GM18951 (cell line): Measurements from ENCODE around the gene EFR3B.

ENCODE experiments used
- POLR2A ChIP-seq: IDR thresholded peaks from 4 replicates; pipeline ENCODE4 v1.6.1; 2011; ENCODE audit warnings: mild to moderate bottlenecking; ENCODE audit not compliant: insufficient read length, insufficient read depth; ENCODE audit errors: extremely low read depth
- in situ Hi-C: fragments of 300-500 bp; cut with MboI; formaldehyde crosslinking; loops from one replicate; pipeline ENCODE4 v1.12.0; 2022; ENCODE audit warnings: low sequenced_read_pairs, mixed read lengths, inconsistent platforms; ENCODE audit not compliant: unreplicated experiment

Gene EFR3B

GRCh38 chr2:25021791-25022362 lies 20.0 kb upstream of the EFR3B start:
- TF ChIP-seq POLR2A, result no peak
- in situ Hi-C loops, result no loop called here

GRCh38 chr2:25023333-25023732 lies 18.5 kb upstream of the EFR3B start:
- in situ Hi-C loops, result no loop called here
- TF ChIP-seq POLR2A, result no peak

GRCh38 chr2:25025229-25026007 lies 16.5 kb upstream of the EFR3B start:
- no peak for TF ChIP-seq POLR2A
- in situ Hi-C loops, result no loop called here

GRCh38 chr2:25026008-25026530 lies 15.8 kb upstream of the EFR3B start:
- TF ChIP-seq POLR2A, result no peak
- in situ Hi-C loops, result no loop called here

GRCh38 chr2:25029183-25029554 lies 12.7 kb upstream of the EFR3B start:
- in situ Hi-C loops, result no loop called here
- TF ChIP-seq POLR2A, result no peak

GRCh38 chr2:25030702-25031101 lies 11.2 kb upstream of the EFR3B start:
- in situ Hi-C loops, result no loop called here
- TF ChIP-seq POLR2A, result no peak

GRCh38 chr2:25032094-25032493 lies 9.8 kb upstream of the EFR3B start:
- in situ Hi-C loops, result no loop called here
- TF ChIP-seq POLR2A, result no peak

- TF ChIP-seq POLR2A, result no peak
- in situ Hi-C loops, result no loop called here
Measured at GRCh38 chr2:25032901-25033300, 9.0 kb upstream of the EFR3B start.

- TF ChIP-seq POLR2A, result no peak
- in situ Hi-C loops, result no loop called here
Measured at GRCh38 chr2:25034081-25034480, 7.8 kb upstream of the EFR3B start.

- TF ChIP-seq POLR2A, result no peak
Measured at GRCh38 chr2:25035537-25036220, 6.2 kb upstream of the EFR3B start.

GRCh38 chr2:25036221-25036559 lies 5.7 kb upstream of the EFR3B start:
- in situ Hi-C loops, result no loop called here
- TF ChIP-seq POLR2A, result no peak

More at GRCh38 chr2:25035537-25036220, 6.2 kb upstream of the EFR3B start:
- in situ Hi-C loops, result no loop called here

- TF ChIP-seq POLR2A, result no peak
- in situ Hi-C loops, result no loop called here
Measured at GRCh38 chr2:25039126-25039525, 2.8 kb upstream of the EFR3B start.

- TF ChIP-seq POLR2A, result no peak
- in situ Hi-C loops, result no loop called here
Measured at GRCh38 chr2:25041307-25041927, 459 bp upstream of the EFR3B start.
